AG04450 (cell line): ENCODE measurements around the gene C8B. TPM values are rescaled to one million over a fixed set of nuclear protein-coding genes. Genes with fewer than 3 reads are reported as not detected.

Experiments
- CTCF ChIA-PET: fragments of 300-600, 350-600 bp; formaldehyde crosslinking; extraction: SDS; loops from one replicate; lab custom pipeline; 2022; ENCODE audit warnings: antibody characterized with exemption, inconsistent platforms; lab: Charles Lee
- POLR2A ChIA-PET: fragments of 350-600 bp; formaldehyde crosslinking; extraction: SDS; loops from one replicate; lab custom pipeline; 2021; ENCODE audit warnings: antibody characterized with exemption, inconsistent platforms; lab: Yijun Ruan, JAX
- DNase-seq: peaks from one replicate; pipeline ENCODE4 v3.0.0-alpha.2; 2011; ENCODE audit warnings: low read depth, low spot score
- H3K27ac ChIP-seq: one replicate; pipeline ENCODE4 v1.5.1; 2012; ENCODE audit warnings: low read depth, low read length, control low read depth
- H3K27me3 ChIP-seq: one replicate; pipeline ENCODE4 v1.6.0; 2012; ENCODE audit warnings: low read length; ENCODE audit not compliant: control insufficient read depth, insufficient read depth
- H3K4me3 ChIP-seq: 2 replicates; pipeline ENCODE4 v1.5.1; 2011; ENCODE audit warnings: mild to moderate bottlenecking, low read depth, low read length, control low read depth
- H3K9me3 ChIP-seq: 2 replicates; pipeline ENCODE4 v1.5.1; 2012; ENCODE audit warnings: low read length; ENCODE audit not compliant: control insufficient read depth, insufficient read depth
- polyA plus RNA-seq: library from polyadenylated mRNA; depleted of rRNA; stranded (reverse); fragments of >200 nt; gene quantifications from 2 replicates; pipeline ENCODE4 v1.2.3, GENCODE V29; 2011
- TF ChIP-seq, protein P1 (sequence below): IDR thresholded peaks from 2 replicates; pipeline ENCODE4 v1.5.1; 2011; ENCODE audit warnings: low read depth, low read length, control low read depth, inconsistent platforms

The C8B gene
- polyA plus RNA-seq, 1 experiment, result not detected

DNA sequence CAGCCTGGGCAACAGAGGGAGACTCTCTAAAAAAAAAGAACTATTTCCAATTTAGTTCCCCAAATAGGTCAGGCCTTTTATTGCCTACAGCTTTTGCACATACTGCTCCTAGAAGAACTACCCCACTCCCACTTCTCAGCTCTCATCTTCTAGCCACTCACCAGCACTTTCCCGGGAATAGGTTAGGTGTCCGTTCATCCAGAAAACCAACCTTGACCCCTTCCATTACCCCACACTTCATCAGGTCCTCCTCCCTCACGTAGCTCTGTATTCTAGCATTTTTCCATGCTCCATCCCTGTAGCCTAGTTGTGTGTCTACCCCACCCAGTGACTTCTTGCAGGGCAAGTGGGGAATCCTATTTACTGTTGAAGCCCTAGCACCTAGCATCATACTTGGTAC, 42.6 kb downstream of the C8B start:
- TF ChIP-seq, protein P1, sequence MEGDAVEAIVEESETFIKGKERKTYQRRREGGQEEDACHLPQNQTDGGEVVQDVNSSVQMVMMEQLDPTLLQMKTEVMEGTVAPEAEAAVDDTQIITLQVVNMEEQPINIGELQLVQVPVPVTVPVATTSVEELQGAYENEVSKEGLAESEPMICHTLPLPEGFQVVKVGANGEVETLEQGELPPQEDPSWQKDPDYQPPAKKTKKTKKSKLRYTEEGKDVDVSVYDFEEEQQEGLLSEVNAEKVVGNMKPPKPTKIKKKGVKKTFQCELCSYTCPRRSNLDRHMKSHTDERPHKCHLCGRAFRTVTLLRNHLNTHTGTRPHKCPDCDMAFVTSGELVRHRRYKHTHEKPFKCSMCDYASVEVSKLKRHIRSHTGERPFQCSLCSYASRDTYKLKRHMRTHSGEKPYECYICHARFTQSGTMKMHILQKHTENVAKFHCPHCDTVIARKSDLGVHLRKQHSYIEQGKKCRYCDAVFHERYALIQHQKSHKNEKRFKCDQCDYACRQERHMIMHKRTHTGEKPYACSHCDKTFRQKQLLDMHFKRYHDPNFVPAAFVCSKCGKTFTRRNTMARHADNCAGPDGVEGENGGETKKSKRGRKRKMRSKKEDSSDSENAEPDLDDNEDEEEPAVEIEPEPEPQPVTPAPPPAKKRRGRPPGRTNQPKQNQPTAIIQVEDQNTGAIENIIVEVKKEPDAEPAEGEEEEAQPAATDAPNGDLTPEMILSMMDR, result no peak
- ChIA-PET CTCF (no interaction called here), POLR2A (no interaction called here)
- DNase-seq, result no peak
- no peak overlapping the region for H3K27ac ChIP-seq
- H3K4me3 ChIP-seq, result no peak overlapping the region
- no peaks in the 10 kb centered on the region for H3K9me3 ChIP-seq
- H3K27me3 ChIP-seq, result no peaks in the 10 kb centered on the region

DNA sequence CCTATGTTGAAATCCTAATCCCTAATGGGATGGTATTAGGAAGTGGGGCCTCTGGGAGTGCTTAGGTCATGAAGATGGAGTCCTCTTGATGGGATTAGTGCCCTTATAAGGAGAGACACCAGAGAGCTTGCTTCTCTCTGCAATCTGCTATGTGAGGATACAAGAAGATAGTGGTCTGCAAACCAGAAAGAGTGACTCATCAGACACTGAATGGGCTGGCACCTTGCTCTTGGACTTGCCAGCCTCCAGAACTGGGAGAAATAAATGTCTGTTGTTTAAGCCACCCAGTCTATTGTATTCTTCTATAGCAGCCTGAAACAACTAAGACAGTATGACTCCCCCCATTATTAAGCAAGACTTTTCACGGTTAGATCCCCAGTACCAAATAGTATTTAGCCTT, 43.3 kb downstream of the C8B start:
- Histone ChIP-seq H3K9me3 (no peaks in the 10 kb centered on the region), H3K27me3 (no peaks in the 10 kb centered on the region), H3K4me3 (no peak overlapping the region), H3K27ac (no peak overlapping the region)
- TF ChIP-seq, protein P1, result no peak
- no peak for DNase-seq
- POLR2A ChIA-PET, result no interaction called here
- CTCF ChIA-PET, result no interaction called here

DNA sequence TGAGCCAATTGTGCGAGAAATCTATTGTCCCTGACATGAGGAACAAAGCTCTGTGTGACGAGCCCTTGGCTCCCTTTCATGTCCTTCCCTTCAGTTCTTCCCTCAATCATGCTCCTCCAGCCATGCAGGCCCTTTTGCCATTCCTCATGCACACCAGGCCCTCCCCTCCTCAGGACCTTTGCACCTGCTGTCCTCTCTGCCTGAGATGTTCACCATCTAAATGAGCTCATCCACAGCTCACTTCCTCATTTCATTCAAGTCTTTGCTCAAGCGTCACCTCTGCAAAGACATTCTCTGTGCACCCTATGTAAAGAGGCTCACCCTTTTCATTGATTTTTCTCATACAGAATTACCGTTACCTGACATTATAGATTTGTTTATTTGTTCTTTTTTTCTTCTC, 43.7 kb downstream of the C8B start:
- Histone ChIP-seq H3K27ac (no peak overlapping the region), H3K4me3 (no peak overlapping the region), H3K9me3 (no peaks in the 10 kb centered on the region), H3K27me3 (no peaks in the 10 kb centered on the region)
- TF ChIP-seq, protein P1, result no peak
- ChIA-PET POLR2A (no interaction called here), CTCF (no interaction called here)
- no peak for DNase-seq

DNA sequence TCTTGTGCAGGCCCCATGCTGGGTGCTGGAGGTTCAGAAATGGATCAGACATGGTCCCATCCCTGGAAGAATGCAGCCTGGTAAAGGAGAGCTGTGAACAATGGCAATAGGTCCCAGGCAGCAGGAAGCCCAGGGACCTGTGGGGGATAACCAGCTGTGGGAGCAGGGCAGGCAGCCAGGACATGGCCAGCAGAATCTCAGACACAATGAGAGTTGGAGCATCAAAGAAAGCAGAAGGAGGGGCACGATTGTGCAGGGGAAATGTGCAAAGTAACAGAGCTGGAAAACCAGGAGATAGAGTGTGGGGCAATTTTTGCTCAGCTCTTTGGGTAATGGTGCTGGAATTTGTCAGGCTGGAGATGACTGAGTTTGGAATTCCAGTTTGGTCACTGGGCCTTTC, 44.3 kb downstream of the C8B start:
- H3K4me3 ChIP-seq, result no peak overlapping the region
- TF ChIP-seq, protein P1, result no peak
- CTCF ChIA-PET, result no interaction called here
- no peaks in the 10 kb centered on the region for H3K27me3 ChIP-seq
- no peak overlapping the region for H3K27ac ChIP-seq
- POLR2A ChIA-PET, result no interaction called here
- DNase-seq, result no peak
- H3K9me3 ChIP-seq, result no peaks in the 10 kb centered on the region

DNA sequence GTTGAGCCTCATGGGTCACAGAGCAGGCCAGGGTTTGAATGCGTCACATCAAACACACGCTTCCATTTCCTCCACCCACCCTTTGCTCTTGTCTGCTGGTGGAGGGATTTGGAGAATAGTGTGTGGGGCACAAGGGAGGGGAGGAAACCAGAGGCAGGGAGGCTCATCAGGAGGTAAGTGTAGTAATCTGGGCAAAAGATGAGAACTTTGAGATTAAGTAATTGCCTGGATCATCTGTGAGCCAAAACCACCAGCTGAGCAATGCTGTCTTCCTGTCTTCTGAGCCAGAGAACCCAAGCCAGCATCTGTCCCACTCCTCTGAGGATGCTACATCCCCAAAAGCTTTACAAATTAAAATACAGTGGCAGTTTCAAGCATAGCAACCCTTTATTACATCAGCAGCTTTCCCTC, 45.2 kb downstream of the C8B start:
- TF ChIP-seq, protein P1, result no peak
- ChIA-PET CTCF (no interaction called here), POLR2A (no interaction called here)
- Histone ChIP-seq H3K9me3 (no peaks in the 10 kb centered on the region), H3K27me3 (no peaks in the 10 kb centered on the region), H3K27ac (no peak overlapping the region), H3K4me3 (no peak overlapping the region)
- DNase-seq, result no peak
